GM12878 (cell line): ENCODE results near the gene SLC25A33. TPM values are rescaled to one million over a fixed set of nuclear protein-coding genes. Genes with fewer than 3 reads are reported as not detected.

Experiments used
- ATAC-seq: fragments of 200-7000 bp; cut with Tn5 transposase; 3 replicates; pipeline ENCODE4 v1.9.1; 2020; ENCODE audit warnings: mild to moderate bottlenecking, moderate library complexity
- BruUV-seq: library from RNA; stranded (reverse); fragments of 400-500 nt; replicated peaks from 2 replicates; lab custom pipeline; 2021; lab: Mats Ljungman, UMichigan
- CTCF ChIA-PET: fragments of 300-600 bp; sonication (Branson Sonifier 250); formaldehyde crosslinking; extraction: SDS; loops from one replicate; lab custom pipeline; 2021; ENCODE audit warnings: inconsistent platforms; lab: Yijun Ruan, JAX
- POLR2A ChIA-PET: fragments of 350-600 bp; formaldehyde crosslinking; extraction: SDS; loops from one replicate; lab custom pipeline; 2021; ENCODE audit warnings: inconsistent platforms; lab: Charles Lee
- RAD21 ChIA-PET: fragments of 300-600 bp; sonication (Branson Sonifier 250); formaldehyde crosslinking; loops from one replicate; lab custom pipeline; 2023; ENCODE audit warnings: antibody characterized with exemption; ENCODE audit not compliant: unreplicated experiment; lab: Charles Lee
- SMC1A ChIA-PET: fragments of 300-600 bp; sonication (Branson Sonifier 250); formaldehyde crosslinking; loops from one replicate; lab custom pipeline; 2023; ENCODE audit not compliant: unreplicated experiment, uncharacterized antibody; lab: Charles Lee
- DNase-seq: peaks from one replicate; pipeline ENCODE4 v3.0.0-alpha.2; 2011; ENCODE audit warnings: low read depth, low spot score
- FAIRE-seq: peaks from 3 replicates; lab custom pipeline; 2011; peaks lifted over from hg19 to GRCh38; lab: Jason Lieb, UNC
- H2AFZ ChIP-seq: 2 replicates; pipeline ENCODE4 v1.6.0; 2011; ENCODE audit warnings: low read depth, low read length, control low read depth; ENCODE audit not compliant: control insufficient read depth
- H3K27ac ChIP-seq: 2 replicates; pipeline ENCODE4 v1.5.1; 2011; ENCODE audit warnings: control low read depth; ENCODE audit not compliant: control insufficient read depth, insufficient read depth
- H3K27me3 ChIP-seq, 2 experiments: replicated peaks in 1 of 2; 2 replicates each; pipeline versions ENCODE4 v1.6.0 to v1.6.1; 2011; ENCODE audit warnings: low read length in 1 of 2; ENCODE audit not compliant: control insufficient read depth in 2 of 2, insufficient read depth in 2 of 2
- H3K36me3 ChIP-seq, 2 experiments: 2 replicates each; pipeline ENCODE4 v1.5.1; 2011; ENCODE audit warnings: low read length in 1 of 2; ENCODE audit not compliant: control insufficient read depth in 2 of 2, insufficient read depth in 2 of 2
- H3K4me1 ChIP-seq: 2 replicates; pipeline ENCODE4 v1.6.1; 2011; ENCODE audit warnings: mild to moderate bottlenecking, low read length, moderate library complexity, mixed read lengths; ENCODE audit not compliant: control insufficient read depth, insufficient read depth
- H3K4me2 ChIP-seq: 2 replicates; pipeline ENCODE4 v1.6.0; 2011; ENCODE audit warnings: control low read depth; ENCODE audit not compliant: control insufficient read depth, insufficient read depth
- H3K4me3 ChIP-seq: fragments of 200-600 bp; sonication (generic); 2 replicates; pipeline ENCODE4 v1.5.1; 2016
- H3K79me2 ChIP-seq: 2 replicates; pipeline ENCODE4 v1.6.0; 2011; ENCODE audit warnings: low read length; ENCODE audit not compliant: control insufficient read depth, insufficient read depth
- H3K9ac ChIP-seq: 2 replicates; pipeline ENCODE4 v1.8.0; 2011; ENCODE audit warnings: low read length, control low read depth, mixed read lengths; ENCODE audit not compliant: control insufficient read depth, insufficient read depth
- H3K9me3 ChIP-seq: replicated peaks from 3 replicates; pipeline ENCODE4 v1.5.1; 2011; ENCODE audit warnings: mild to moderate bottlenecking, low read length; ENCODE audit not compliant: control insufficient read depth, insufficient read depth
- H4K20me1 ChIP-seq: 2 replicates; pipeline ENCODE4 v1.6.0; 2011; ENCODE audit not compliant: control insufficient read depth, insufficient read depth
- HDAC6 ChIP-seq: fragments of 200-600 bp; sonication (generic); IDR thresholded peaks from one replicate; pipeline ENCODE4 v1.8.0; 2017; ENCODE audit warnings: antibody characterized with exemption; ENCODE audit not compliant: unreplicated experiment
- HDGF ChIP-seq: fragments of 450-650 bp; IDR thresholded peaks from 2 replicates; pipeline ENCODE4 v1.6.1; 2016; ENCODE audit warnings: antibody characterized with exemption
- IRF3 ChIP-seq: fragments of 450-650 bp; IDR thresholded peaks from 2 replicates; pipeline ENCODE4 v1.6.1; 2014; ENCODE audit warnings: mild to moderate bottlenecking
- NFXL1 ChIP-seq: fragments of 450-650 bp; IDR thresholded peaks from 2 replicates; pipeline ENCODE4 v1.6.1; 2017; ENCODE audit warnings: antibody characterized with exemption, mild to moderate bottlenecking, borderline replicate concordance
- NRF1 ChIP-seq: conservative IDR thresholded peaks from 2 replicates; pipeline ENCODE4 v1.6.1; 2011; ENCODE audit warnings: mild to moderate bottlenecking, low read depth, low read length, improper control_type of control experiment
- PAX5 ChIP-seq: IDR thresholded peaks from 2 replicates; pipeline ENCODE4 v1.6.1; 2011; ENCODE audit warnings: low read depth, low read length, borderline replicate concordance
- PML ChIP-seq: IDR thresholded peaks from 2 replicates; pipeline ENCODE4 v1.6.1; 2012; ENCODE audit warnings: low read length, inconsistent platforms
- SREBF1 ChIP-seq: IDR thresholded peaks from 2 replicates; pipeline ENCODE4 v1.6.1; 2012; ENCODE audit warnings: mild to moderate bottlenecking, low read length
- WGBS: methylation state at CpG from one replicate; pipeline ENCODE4 v1.1.6; 2016; ENCODE audit warnings: low lambda C conversion rate; ENCODE audit not compliant: insufficient replicate concordance, insufficient coverage; ENCODE audit errors: missing lambda C conversion rate; 5-methylcytosine and 5-hydroxymethylcytosine counted together
- in situ Hi-C: fragments of 300-500 bp; cut with MboI; formaldehyde crosslinking; loops from 9 replicates; pipeline ENCODE4 v1.14.3; 2018; ENCODE audit warnings: mixed read lengths
- intact Hi-C: fragments of 100-400 bp; cut with micrococcal nuclease; formaldehyde crosslinking; loops from one replicate; pipeline ENCODE4 v1.14.2; 2022; ENCODE audit not compliant: unreplicated experiment
- polyA plus RNA-seq, 11 experiments: library from polyadenylated mRNA; depleted of rRNA in 4 of 11; unstranded in 6 of 11; stranded (reverse) in 5 of 11; fragments of >200 nt; fragmentation: Nextera tagmentation in 4 of 11; fragmentation: Illumina TruSeq in 1 of 11; extraction: Ambion mirVana in 4 of 11; extraction: Trizol in 1 of 11; gene quantifications; 1 replicate in 1 of 11; 2 replicates in 10 of 11; pipeline versions ENCODE4 v1.2.1 to v1.2.3, GENCODE V29; 2011 to 2016; ENCODE audit warnings: inconsistent platforms in 2 of 11, missing spikeins in 2 of 11, low read depth in 1 of 11
- total RNA-seq, 4 experiments: library from RNA; depleted of rRNA in 3 of 4; stranded (reverse); fragments of >200 nt in 3 of 4; fragmentation: Illumina TruSeq in 1 of 4; extraction: Trizol in 1 of 4; gene quantifications; 2 replicates each; pipeline versions ENCODE4 v1.2.1 to v1.2.3, GENCODE V29; 2013 to 2021

The SLC25A33 gene
- total and polyA plus RNA-seq, 10 of the 15 experiments (the other 5 are each of a cell fraction or from before 2014, with no cell fraction given) = 1.7 to 11.2 (median 8.4) TPM

GRCh38 chr1:9551984-9552383 is 12.7 kb downstream of the SLC25A33 start:
- peaks cover 4 to 14% of the 10 kb centered on the region in 2 experiments for H3K36me3 ChIP-seq
- TF ChIP-seq HDGF (no peak), PAX5 (no peak), PML (no peak), SREBF1 (no peak), NFXL1 (no peak), NRF1 (no peak), HDAC6 (no peak), IRF3 (no peak)
- peaks cover 29% of the 10 kb centered on the region for H3K79me2 ChIP-seq
- no peak overlapping the region for H3K27ac ChIP-seq
- H3K4me2 ChIP-seq = no peak overlapping the region
- ChIA-PET SMC1A (no interaction called here), POLR2A (interaction anchor here (1.1 kb wide), 1 partner anchor 10 kb away, joined by 3 read pairs; no protein-coding TSS in a partner anchor), RAD21 (no interaction called here), CTCF (interaction anchor here (0.9 kb wide), 1 partner anchor 58 kb away, joined by 3 read pairs; no protein-coding TSS in a partner anchor)
- ATAC-seq (no peak), FAIRE-seq (no peak), DNase-seq (no peak)
- no peak overlapping the region for H2AFZ ChIP-seq
- no peak overlapping the region for H3K4me3 ChIP-seq
- H3K9me3 ChIP-seq = no peaks in the 10 kb centered on the region
- WGBS = 96% methylated on average over 1 of the region's 1 CpG
- H4K20me1 ChIP-seq = no peaks in the 10 kb centered on the region
- BruUV-seq = no TSS peak
- intact Hi-C loops (no loop called here), in situ Hi-C loops (no loop called here)
- H3K4me1 ChIP-seq = no peaks in the 10 kb centered on the region
- H3K9ac ChIP-seq = no peak overlapping the region
- no peaks in the 10 kb centered on the region for H3K27me3 ChIP-seq
